HepG2 (cell line): ENCODE results near the gene MB. TPM values are rescaled to one million over a fixed set of nuclear protein-coding genes. Genes with fewer than 3 reads are reported as not detected.

Source experiments
- ATAC-seq: fragments of 200-7000 bp; cut with Tn5 transposase; 3 replicates; pipeline ENCODE4 v1.9.1; 2020; ENCODE audit warnings: mild to moderate bottlenecking, moderate library complexity
- BruUV-seq: library from RNA; stranded (reverse); fragments of 400-500 nt; replicated peaks from 2 replicates; lab custom pipeline; 2021; lab: Mats Ljungman, UMichigan
- CTCF ChIA-PET: fragments of 300-600 bp; formaldehyde crosslinking; extraction: SDS; loops from one replicate; lab custom pipeline; 2021; ENCODE audit warnings: low total read pairs, inconsistent platforms, low intra/inter-chr PET ratio; lab: Yijun Ruan, JAX
- POLR2A ChIA-PET: fragments of 350-600 bp; sonication (Branson Sonifier 250); formaldehyde crosslinking; loops from one replicate; lab custom pipeline; 2020; ENCODE audit warnings: antibody characterized with exemption, inconsistent platforms; lab: Yijun Ruan, JAX
- DNase-seq: peaks from one replicate; pipeline ENCODE4 v3.0.0-alpha.2; 2015; ENCODE audit warnings: low spot score
- FAIRE-seq: peaks from 3 replicates; lab custom pipeline; 2011; peaks lifted over from hg19 to GRCh38; lab: Jason Lieb, UNC
- H2AFZ ChIP-seq: one replicate; pipeline ENCODE4 v1.6.1; 2011; ENCODE audit warnings: low read length, inconsistent platforms
- H3K27ac ChIP-seq: fragments of 300-600 bp; 3 replicates; pipeline ENCODE4 v1.8.0; 2011; ENCODE audit warnings: mixed run types, mild to moderate bottlenecking, mixed read lengths, low read length, inconsistent platforms; ENCODE audit not compliant: insufficient read depth; ENCODE audit errors: extremely low read length
- H3K27me3 ChIP-seq, 2 experiments: fragments of 200-600 bp in 1 of 2; 2 replicates in 1 of 2; 3 replicates in 1 of 2; pipeline versions ENCODE4 v1.6.0 to v1.8.0; 2011; ENCODE audit warnings: low read length in 2 of 2, mild to moderate bottlenecking in 2 of 2, moderate library complexity in 2 of 2, inconsistent platforms in 1 of 2; ENCODE audit not compliant: insufficient read depth in 2 of 2, control insufficient read depth in 1 of 2
- H3K36me3 ChIP-seq, 2 experiments: fragments of 200-600 bp in 1 of 2; replicated peaks in 1 of 2; 2 replicates in 1 of 2; 3 replicates in 1 of 2; pipeline versions ENCODE4 v1.5.1 to v1.8.0; 2011; ENCODE audit warnings: low read length in 2 of 2, inconsistent platforms in 1 of 2; ENCODE audit not compliant: insufficient read depth in 2 of 2, control insufficient read depth in 1 of 2
- H3K4me1 ChIP-seq: 2 replicates; pipeline ENCODE4 v1.5.1; 2012; ENCODE audit warnings: low read length, inconsistent platforms; ENCODE audit not compliant: insufficient read depth
- H3K4me2 ChIP-seq: 2 replicates; pipeline ENCODE4 v1.6.0; 2011; ENCODE audit warnings: low read depth, low read length, inconsistent platforms
- H3K4me3 ChIP-seq, 3 experiments: fragments of 200-600 bp in 1 of 3; sonication (generic), shearing (Covaris generic) in 1 of 3; replicated peaks in 1 of 3; 2 replicates each; pipeline ENCODE4 v1.5.1; 2011 to 2016; ENCODE audit warnings: low read length in 3 of 3, inconsistent platforms in 2 of 3, low read depth in 2 of 3, mild to moderate bottlenecking in 2 of 3, control low read depth in 1 of 3, mixed read lengths in 1 of 3; ENCODE audit not compliant: insufficient read depth in 1 of 3
- H3K79me2 ChIP-seq: one replicate; pipeline ENCODE4 v1.6.1; 2011; ENCODE audit warnings: low read length, inconsistent platforms; ENCODE audit not compliant: insufficient read depth
- H3K9ac ChIP-seq: 2 replicates; pipeline ENCODE4 v1.6.0; 2011; ENCODE audit warnings: mild to moderate bottlenecking, low read depth, low read length, inconsistent platforms; ENCODE audit not compliant: insufficient read depth
- H3K9me3 ChIP-seq: 2 replicates; pipeline ENCODE4 v1.5.1; 2012; ENCODE audit warnings: mild to moderate bottlenecking, low read length
- H4K20me1 ChIP-seq: 2 replicates; pipeline ENCODE4 v1.6.0; 2011; ENCODE audit warnings: inconsistent platforms, mild to moderate bottlenecking, low read length, moderate library complexity; ENCODE audit not compliant: insufficient read depth
- HIVEP1 ChIP-seq: sonication (generic); formaldehyde crosslinking; IDR thresholded peaks from 2 replicates; pipeline ENCODE4 v1.4.0; 2020; ENCODE audit warnings: mild to moderate bottlenecking, missing genetic modification reagents
- HNRNPUL1 ChIP-seq: fragments of 200-400 bp; formaldehyde crosslinking; IDR thresholded peaks from 2 replicates; pipeline ENCODE4 v1.6.1; 2017; ENCODE audit warnings: low read depth, mild to moderate bottlenecking, low read length, moderate library complexity
- MIER2 ChIP-seq: IDR thresholded peaks from 2 replicates; pipeline ENCODE4 v1.6.1; 2016; ENCODE audit warnings: missing biosample characterization, missing genetic modification reagents
- MYNN ChIP-seq: sonication (generic); formaldehyde crosslinking; IDR thresholded peaks from 2 replicates; pipeline ENCODE4 v1.4.0; 2020; ENCODE audit warnings: mild to moderate bottlenecking, low read depth, missing genetic modification reagents
- NCOR1 ChIP-seq: fragments of 200-600 bp; sonication (generic); IDR thresholded peaks from 2 replicates; pipeline ENCODE4 v1.7.0; 2017; ENCODE audit warnings: antibody characterized with exemption, low read length, borderline replicate concordance
- POLR2AphosphoS5 ChIP-seq: IDR thresholded peaks from 2 replicates; pipeline ENCODE4 v1.6.1; 2012; ENCODE audit warnings: low read depth, low read length
- PRPF4 ChIP-seq: fragments of 200-400 bp; formaldehyde crosslinking; IDR thresholded peaks from 2 replicates; pipeline ENCODE4 v1.6.1; 2016; ENCODE audit warnings: low read length, low read depth; ENCODE audit not compliant: poor library complexity, severe bottlenecking
- ZFP41 ChIP-seq: sonication (generic); formaldehyde crosslinking; IDR thresholded peaks from 2 replicates; pipeline ENCODE4 v1.4.0; 2020; ENCODE audit warnings: mild to moderate bottlenecking, missing genetic modification reagents, borderline replicate concordance
- ZFX ChIP-seq: sonication (generic); formaldehyde crosslinking; IDR thresholded peaks from 2 replicates; pipeline ENCODE4 v1.4.0; 2020; ENCODE audit warnings: mild to moderate bottlenecking, low read depth, missing genetic modification reagents, moderate library complexity
- ZNF160 ChIP-seq: sonication (generic); formaldehyde crosslinking; IDR thresholded peaks from 2 replicates; pipeline ENCODE4 v1.8.0; 2022; ENCODE audit warnings: mild to moderate bottlenecking, inconsistent platforms, missing genetic modification reagents
- ZNF446 ChIP-seq: sonication (generic); formaldehyde crosslinking; IDR thresholded peaks from 2 replicates; pipeline ENCODE4 v1.5.0; 2020; ENCODE audit warnings: mild to moderate bottlenecking, missing genetic modification reagents
- ZNF572 ChIP-seq: sonication (generic); formaldehyde crosslinking; IDR thresholded peaks from 2 replicates; pipeline ENCODE4 v1.5.1; 2020; ENCODE audit warnings: mild to moderate bottlenecking, missing genetic modification reagents
- ZNF776 ChIP-seq: sonication (generic); formaldehyde crosslinking; IDR thresholded peaks from 2 replicates; pipeline ENCODE4 v1.4.0; 2020; ENCODE audit warnings: mild to moderate bottlenecking, missing genetic modification reagents
- WGBS: methylation state at CpG from one replicate; pipeline ENCODE4 v1.1.6; 2017; ENCODE audit warnings: low lambda C conversion rate; 5-methylcytosine and 5-hydroxymethylcytosine counted together
- in situ Hi-C: cut with HindIII; loops from 2 replicates; pipeline ENCODE4 v1.10.0; 2017; ENCODE audit warnings: low pct_unique_long_range_greater_than_20kb; ENCODE audit not compliant: extremely low pct_ligation_motif_present
- intact Hi-C: fragments of 100-400 bp; cut with micrococcal nuclease; formaldehyde crosslinking; loops from one replicate; pipeline ENCODE4 v1.10.0; 2022; ENCODE audit not compliant: unreplicated experiment
- polyA plus RNA-seq, 8 experiments: library from polyadenylated mRNA; depleted of rRNA in 3 of 8; stranded (reverse) in 7 of 8; unstranded in 1 of 8; fragments of >200 nt; fragmentation: Illumina TruSeq in 4 of 8; extraction: Trizol in 4 of 8; gene quantifications; 2 replicates each; pipeline versions ENCODE4 v1.2.1 to v1.2.3, GENCODE V29; 2011 to 2016; ENCODE audit warnings: low read depth in 4 of 8, missing spikeins in 1 of 8, mixed read lengths in 1 of 8; ENCODE audit not compliant: insufficient read depth in 1 of 8
- total RNA-seq, 5 experiments: library from RNA; depleted of rRNA; stranded (reverse); fragments of >200 nt; fragmentation: Illumina TruSeq; extraction: Trizol; gene quantifications; 2 replicates each; pipeline ENCODE4 v1.2.3, GENCODE V29; 2016; ENCODE audit warnings: low read depth in 1 of 5
- TF ChIP-seq, protein P1 (sequence below): sonication (generic); formaldehyde crosslinking; IDR thresholded peaks from 2 replicates; pipeline ENCODE4 v1.5.0; 2020; ENCODE audit warnings: mild to moderate bottlenecking, missing genetic modification reagents
- TF ChIP-seq, protein P2 (sequence below): sonication (generic); formaldehyde crosslinking; conservative IDR thresholded peaks from 2 replicates; pipeline ENCODE4 v1.4.0; 2020; ENCODE audit warnings: missing genetic modification reagents
- TF ChIP-seq, protein P3 (sequence below): sonication (generic); formaldehyde crosslinking; IDR thresholded peaks from 2 replicates; pipeline ENCODE4 v1.8.1; 2023; ENCODE audit warnings: mild to moderate bottlenecking, missing genetic modification reagents
- TF ChIP-seq, protein P4 (sequence below): sonication (generic); formaldehyde crosslinking; IDR thresholded peaks from 2 replicates; pipeline ENCODE4 v1.8.1; 2023; ENCODE audit warnings: mild to moderate bottlenecking, inconsistent platforms, moderate library complexity, missing genetic modification reagents, borderline replicate concordance

Gene MB
- total and polyA plus RNA-seq, 2 of the 13 experiments (the other 11 are each of a cell fraction or from before 2014, with no cell fraction given): 0.07 TPM; not detected in 1

DNA sequence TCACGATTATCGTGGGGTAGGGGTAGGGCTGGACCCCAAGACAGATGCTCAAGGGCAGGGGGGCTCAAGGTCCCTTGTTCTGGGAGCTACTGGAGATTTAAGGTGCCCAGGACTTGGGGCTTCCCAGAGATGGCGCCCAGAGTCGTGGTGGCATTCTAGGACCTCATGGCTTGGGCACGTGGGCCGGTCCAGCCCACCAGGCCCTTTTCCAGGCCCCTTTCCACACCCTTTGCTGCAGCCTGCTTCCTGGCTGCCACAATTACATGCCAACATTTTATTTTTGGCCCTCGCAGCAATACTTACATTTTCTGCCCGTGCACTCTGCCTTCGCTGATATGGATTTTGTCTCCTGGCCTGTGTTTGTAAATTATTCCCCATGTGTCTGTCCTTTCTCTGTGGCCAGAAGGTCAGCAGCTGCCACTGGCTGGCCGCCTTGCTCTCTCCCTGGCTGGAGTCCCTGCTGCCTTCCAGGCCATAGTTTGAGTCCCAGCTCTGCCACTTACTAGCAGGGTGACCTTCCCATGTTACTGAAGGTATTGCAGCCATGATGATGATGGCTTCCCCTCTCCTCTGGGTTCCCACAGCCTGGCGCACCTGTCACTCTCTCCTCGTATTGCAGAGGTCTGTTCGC lies 11.2 kb downstream of the MB start:
- Histone ChIP-seq H3K4me2 (no peak overlapping the region), H3K79me2 (no peaks in the 10 kb centered on the region), H3K4me1 (no peaks in the 10 kb centered on the region), H3K36me3 (no peaks in the 10 kb centered on the region), H4K20me1 (no peaks in the 10 kb centered on the region), H3K9me3 (no peaks in the 10 kb centered on the region), H3K4me3 (no peak overlapping the region), H3K9ac (no peak overlapping the region), H3K27ac (no peak overlapping the region)
- intact Hi-C loops: no loop called here
- whole genome bisulfite sequencing: 51% methylated on average over 8 of the region's 13 CpGs
- DNase-seq: no peak
- no TSS peak for BruUV-seq
- in situ Hi-C loops: no loop called here
- TF ChIP-seq, protein P1, sequence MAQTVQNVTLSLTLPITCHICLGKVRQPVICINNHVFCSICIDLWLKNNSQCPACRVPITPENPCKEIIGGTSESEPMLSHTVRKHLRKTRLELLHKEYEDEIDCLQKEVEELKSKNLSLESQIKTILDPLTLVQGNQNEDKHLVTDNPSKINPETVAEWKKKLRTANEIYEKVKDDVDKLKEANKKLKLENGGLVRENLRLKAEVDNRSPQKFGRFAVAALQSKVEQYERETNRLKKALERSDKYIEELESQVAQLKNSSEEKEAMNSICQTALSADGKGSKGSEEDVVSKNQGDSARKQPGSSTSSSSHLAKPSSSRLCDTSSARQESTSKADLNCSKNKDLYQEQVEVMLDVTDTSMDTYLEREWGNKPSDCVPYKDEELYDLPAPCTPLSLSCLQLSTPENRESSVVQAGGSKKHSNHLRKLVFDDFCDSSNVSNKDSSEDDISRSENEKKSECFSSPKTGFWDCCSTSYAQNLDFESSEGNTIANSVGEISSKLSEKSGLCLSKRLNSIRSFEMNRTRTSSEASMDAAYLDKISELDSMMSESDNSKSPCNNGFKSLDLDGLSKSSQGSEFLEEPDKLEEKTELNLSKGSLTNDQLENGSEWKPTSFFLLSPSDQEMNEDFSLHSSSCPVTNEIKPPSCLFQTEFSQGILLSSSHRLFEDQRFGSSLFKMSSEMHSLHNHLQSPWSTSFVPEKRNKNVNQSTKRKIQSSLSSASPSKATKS: no peak
- TF ChIP-seq ZNF776 (CRISPR knock-in tag) (no peak), MIER2 (CRISPR knock-in tag) (no peak), NCOR1 (no peak), HIVEP1 (CRISPR knock-in tag) (no peak), ZFX (no peak), HNRNPUL1 (no peak), ZNF572 (CRISPR knock-in tag) (no peak), ZNF446 (CRISPR knock-in tag) (no peak), PRPF4 (no peak), ZFP41 (CRISPR knock-in tag) (no peak), MYNN (CRISPR knock-in tag) (no peak), POLR2AphosphoS5 (no peak), ZNF160 (no peak)
- TF ChIP-seq, protein P2, sequence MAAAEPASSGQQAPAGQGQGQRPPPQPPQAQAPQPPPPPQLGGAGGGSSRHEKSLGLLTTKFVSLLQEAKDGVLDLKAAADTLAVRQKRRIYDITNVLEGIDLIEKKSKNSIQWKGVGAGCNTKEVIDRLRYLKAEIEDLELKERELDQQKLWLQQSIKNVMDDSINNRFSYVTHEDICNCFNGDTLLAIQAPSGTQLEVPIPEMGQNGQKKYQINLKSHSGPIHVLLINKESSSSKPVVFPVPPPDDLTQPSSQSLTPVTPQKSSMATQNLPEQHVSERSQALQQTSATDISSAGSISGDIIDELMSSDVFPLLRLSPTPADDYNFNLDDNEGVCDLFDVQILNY (CRISPR knock-in tag): no peak
- TF ChIP-seq, protein P3, sequence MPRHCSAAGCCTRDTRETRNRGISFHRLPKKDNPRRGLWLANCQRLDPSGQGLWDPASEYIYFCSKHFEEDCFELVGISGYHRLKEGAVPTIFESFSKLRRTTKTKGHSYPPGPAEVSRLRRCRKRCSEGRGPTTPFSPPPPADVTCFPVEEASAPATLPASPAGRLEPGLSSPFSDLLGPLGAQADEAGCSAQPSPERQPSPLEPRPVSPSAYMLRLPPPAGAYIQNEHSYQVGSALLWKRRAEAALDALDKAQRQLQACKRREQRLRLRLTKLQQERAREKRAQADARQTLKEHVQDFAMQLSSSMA (CRISPR knock-in tag): no peak
- TF ChIP-seq, protein P4, sequence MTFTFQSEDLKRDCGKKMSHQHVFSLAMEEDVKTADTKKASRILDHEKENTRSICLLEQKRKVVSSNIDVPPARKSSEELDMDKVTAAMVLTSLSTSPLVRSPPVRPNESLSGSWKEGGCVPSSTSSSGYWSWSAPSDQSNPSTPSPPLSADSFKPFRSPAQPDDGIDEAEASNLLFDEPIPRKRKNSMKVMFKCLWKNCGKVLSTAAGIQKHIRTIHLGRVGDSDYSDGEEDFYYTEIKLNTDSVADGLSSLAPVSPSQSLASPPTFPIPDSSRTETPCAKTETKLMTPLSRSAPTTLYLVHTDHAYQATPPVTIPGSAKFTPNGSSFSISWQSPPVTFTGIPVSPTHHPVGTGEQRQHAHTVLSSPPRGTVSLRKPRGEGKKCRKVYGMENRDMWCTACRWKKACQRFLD (CRISPR knock-in tag): no peak
- TF ChIP-seq, all 625 proteins: peak for 0
- ChIA-PET POLR2A (no interaction called here), CTCF (no interaction called here)
- ATAC-seq: no peak
- peaks cover 0 to 12% of the 10 kb centered on the region in 2 experiments; a peak in 1 of 5 replicates for H3K27me3 ChIP-seq
- FAIRE-seq: no peak
- no peak overlapping the region for H2AFZ ChIP-seq
